Naive thymus-derived CD4-positive, alpha-beta T cell (primary cell): Measurements from ENCODE around the gene HMCN1. TPM values are rescaled to one million over a fixed set of nuclear protein-coding genes. Genes with fewer than 3 reads are reported as not detected.

Source experiments
- ATAC-seq: fragments of 150-1000 bp; cut with Tn5 transposase; 2 replicates; pipeline ENCODE4 v1.10.0; 2021; ENCODE audit warnings: mild to moderate bottlenecking, moderate library complexity
- CTCF ChIA-PET: fragments of 350-600 bp; sonication (Branson Sonifier 250); formaldehyde crosslinking; loops from one replicate; lab custom pipeline; 2021; ENCODE audit warnings: antibody characterized with exemption; lab: Charles Lee
- POLR2A ChIA-PET: fragments of 350-600 bp; sonication (Branson Sonifier 250); formaldehyde crosslinking; loops from one replicate; lab custom pipeline; 2021; ENCODE audit warnings: antibody characterized with exemption, inconsistent platforms; lab: Charles Lee
- DNase-seq, 9 donors: peaks; one replicate each; pipeline versions ENCODE4 v3.0.0 to v3.0.0-alpha.2; 2020 to 2022; ENCODE audit warnings: mixed read lengths in 1 of 9
- H3K27ac ChIP-seq: one replicate; pipeline ENCODE4 v1.7.0; 2013; ENCODE audit warnings: mild to moderate bottlenecking, low read depth, low read length, moderate library complexity
- H3K27me3 ChIP-seq, 2 donors: one replicate each; pipeline ENCODE4 v1.7.0; 2013; ENCODE audit warnings: low read length in 2 of 2, mild to moderate bottlenecking in 2 of 2, moderate library complexity in 2 of 2; ENCODE audit not compliant: control insufficient read depth in 2 of 2, insufficient read depth in 2 of 2
- H3K36me3 ChIP-seq, 3 experiments: 1 replicate in 2 of 3; 2 replicates in 1 of 3; pipeline ENCODE4 v1.7.0; 2013; ENCODE audit warnings: low read length in 3 of 3, mild to moderate bottlenecking in 3 of 3, moderate library complexity in 1 of 3; ENCODE audit not compliant: insufficient read depth in 3 of 3, control insufficient read depth in 2 of 3
- H3K4me1 ChIP-seq, 2 donors: one replicate each; pipeline ENCODE4 v1.7.0; 2013; ENCODE audit warnings: low read length in 2 of 2, mild to moderate bottlenecking in 2 of 2, moderate library complexity in 1 of 2; ENCODE audit not compliant: control insufficient read depth in 2 of 2, insufficient read depth in 2 of 2
- H3K4me3 ChIP-seq: 2 replicates; pipeline ENCODE4 v1.7.0; 2013; ENCODE audit warnings: mild to moderate bottlenecking, low read length
- H3K9me3 ChIP-seq, 3 experiments: 1 replicate in 2 of 3; 2 replicates in 1 of 3; pipeline ENCODE4 v1.7.0; 2013; ENCODE audit warnings: low read length in 3 of 3; ENCODE audit not compliant: control insufficient read depth in 2 of 3
- H3K27ac Mint-ChIP-seq, 9 donors: one replicate each; pipeline ENCODE4 v1.8.0; 2020 to 2022; ENCODE audit warnings: mixed read lengths in 9 of 9, mild to moderate bottlenecking in 8 of 9, moderate library complexity in 5 of 9, inconsistent platforms in 2 of 9
- H3K27me3 Mint-ChIP-seq, 5 donors: one replicate each; pipeline ENCODE4 v1.8.0; 2021 to 2022; ENCODE audit warnings: mixed read lengths in 5 of 5, mild to moderate bottlenecking in 1 of 5
- H3K36me3 Mint-ChIP-seq, 5 donors: one replicate each; pipeline ENCODE4 v1.8.0; 2020 to 2022; ENCODE audit warnings: mixed read lengths in 5 of 5, mild to moderate bottlenecking in 3 of 5, inconsistent platforms in 1 of 5
- H3K4me1 Mint-ChIP-seq, 7 donors: one replicate each; pipeline ENCODE4 v1.8.0; 2020 to 2022; ENCODE audit warnings: mixed read lengths in 7 of 7, mild to moderate bottlenecking in 3 of 7, inconsistent platforms in 1 of 7
- H3K4me3 Mint-ChIP-seq, 10 donors: one replicate each; pipeline ENCODE4 v1.8.0; 2020 to 2022; ENCODE audit warnings: mild to moderate bottlenecking in 10 of 10, mixed read lengths in 10 of 10, moderate library complexity in 6 of 10, inconsistent platforms in 2 of 10
- H3K9me3 Mint-ChIP-seq, 11 donors: one replicate each; pipeline ENCODE4 v1.8.0; 2020 to 2022; ENCODE audit warnings: mixed read lengths in 11 of 11, mild to moderate bottlenecking in 4 of 11, inconsistent platforms in 1 of 11, moderate library complexity in 1 of 11
- intact Hi-C, 2 donors: fragments of 100-400 bp; cut with micrococcal nuclease; formaldehyde crosslinking; loops; one replicate each; pipeline ENCODE4 v1.15.1; 2023
- polyA plus RNA-seq, 2 donors: library from polyadenylated mRNA; unstranded; fragments of 300-500 nt; fragmentation: Illumina TruSeq; gene quantifications; one replicate each; pipeline ENCODE4 v1.2.3, GENCODE V29; 2021
- total RNA-seq, 6 experiments: library from RNA in 5 of 6; stranded (reverse) in 5 of 6; gene quantifications; 1 replicate in 5 of 6; 2 replicates in 1 of 6; pipeline ENCODE4 v1.2.3 and lab custom pipeline; 2021 to 2026

The HMCN1 gene
- total and polyA plus RNA-seq, 7 experiments from 2014 or later, result under 0.01 to 0.19 (median 0.16) TPM; not detected in 3

DNA sequence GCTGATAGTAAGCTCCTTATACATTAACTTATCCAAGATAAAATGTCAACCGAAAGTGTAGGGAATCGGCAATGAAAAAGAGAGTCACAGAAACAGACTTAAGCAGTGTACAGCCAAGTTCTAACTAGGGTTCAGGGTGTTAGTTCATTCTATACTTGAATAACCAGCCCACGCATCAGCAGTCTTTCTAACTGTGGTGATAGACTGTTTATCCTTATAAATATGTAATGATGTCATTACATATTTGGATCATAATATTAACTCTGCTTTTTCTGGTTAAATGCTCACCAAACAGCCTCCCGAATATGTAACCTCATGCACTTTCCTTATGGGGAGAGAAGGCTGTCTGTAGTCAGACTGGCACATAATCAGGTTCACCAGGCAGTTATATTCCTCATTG lies 11.0 kb downstream of the HMCN1 start:
- Mint-ChIP-seq H3K4me1 (peaks cover 0 to 2% (median 0%) of the 10 kb centered on the region in 7 donors), H3K4me3 (no peak overlapping the region), H3K9me3 (peaks cover 0 to 12% (median 4%) of the 10 kb centered on the region in 11 donors), H3K36me3 (peaks cover 0 to 2% (median under 1%) of the 10 kb centered on the region in 5 donors), H3K27ac (no peak overlapping the region), H3K27me3 (peaks cover 8 to 34% (median 17%) of the 10 kb centered on the region in 5 donors)
- POLR2A ChIA-PET, result no interaction called here
- Histone ChIP-seq H3K9me3 (peaks cover 0 to 4% (median 0%) of the 10 kb centered on the region in 3 experiments), H3K27ac (no peak overlapping the region), H3K36me3 (no peaks in the 10 kb centered on the region), H3K4me1 (no peaks in the 10 kb centered on the region), H3K4me3 (no peak overlapping the region), H3K27me3 (no peaks in the 10 kb centered on the region)
- no peak for ATAC-seq
- CTCF ChIA-PET, result no interaction called here
- intact Hi-C loops, result no loop called here
- DNase-seq, result no peak

DNA sequence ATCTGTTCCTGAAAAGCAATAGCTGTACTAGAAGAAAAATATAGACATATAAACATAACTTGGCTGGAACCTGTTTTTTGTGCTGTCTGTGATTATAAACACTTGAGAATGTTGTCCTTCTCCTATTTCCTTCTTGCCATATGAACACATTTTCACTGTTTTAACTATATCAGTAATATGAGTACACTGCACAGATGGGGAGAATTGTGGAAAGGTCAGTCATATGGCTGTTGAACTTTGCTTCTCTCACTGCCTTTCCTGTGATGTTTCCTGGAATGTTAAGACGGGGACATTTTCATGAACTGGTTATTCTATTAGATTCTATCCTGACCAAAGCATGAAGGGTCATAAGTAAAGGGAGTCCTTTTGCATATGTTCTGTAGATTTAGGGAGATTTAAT lies 24.9 kb downstream of the HMCN1 start:
- no peak overlapping the region for H3K27ac ChIP-seq
- H3K36me3 Mint-ChIP-seq, result no peaks in the 10 kb centered on the region
- no peak for DNase-seq
- H3K4me3 Mint-ChIP-seq, result no peak overlapping the region
- ChIA-PET CTCF (no interaction called here), POLR2A (no interaction called here)
- ATAC-seq, result no peak
- no peaks in the 10 kb centered on the region for H3K36me3 ChIP-seq
- H3K4me3 ChIP-seq, result no peak overlapping the region
- intact Hi-C loops, result no loop called here
- H3K27me3 ChIP-seq, result no peaks in the 10 kb centered on the region
- no peaks in the 10 kb centered on the region for H3K4me1 Mint-ChIP-seq
- peaks cover 0 to 3% (median 0%) of the 10 kb centered on the region in 11 donors for H3K9me3 Mint-ChIP-seq
- peaks cover 21 to 48% (median 42%) of the 10 kb centered on the region in 5 donors for H3K27me3 Mint-ChIP-seq
- no peak overlapping the region for H3K27ac Mint-ChIP-seq
- no peaks in the 10 kb centered on the region for H3K4me1 ChIP-seq
- no peaks in the 10 kb centered on the region for H3K9me3 ChIP-seq

DNA sequence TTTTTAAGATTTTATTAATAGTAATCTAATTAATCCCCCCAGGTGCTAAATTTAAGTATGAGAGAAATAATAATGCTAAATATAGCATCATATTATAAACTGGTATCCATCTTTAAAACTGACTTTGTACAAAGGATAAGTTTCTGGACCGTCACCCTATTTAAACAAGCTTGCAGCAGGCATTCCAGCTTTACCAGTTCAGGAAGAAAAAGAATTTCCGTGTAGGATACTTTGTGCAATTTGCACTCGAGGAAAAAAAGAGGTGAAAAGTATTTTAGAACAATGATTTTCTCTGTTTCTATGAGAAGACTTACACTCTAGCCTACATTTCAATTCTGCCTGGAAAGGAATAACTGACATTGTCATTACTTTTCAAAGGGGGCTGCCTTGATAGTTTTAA lies 27.6 kb downstream of the HMCN1 start:
- no peak for ATAC-seq
- CTCF ChIA-PET, result interaction anchor here (1.5 kb wide), 1 partner anchor 10 kb away, joined by 4 read pairs; no protein-coding TSS in a partner anchor
- Mint-ChIP-seq H3K27ac (no peak overlapping the region), H3K9me3 (no peaks in the 10 kb centered on the region), H3K4me1 (no peaks in the 10 kb centered on the region), H3K36me3 (no peaks in the 10 kb centered on the region), H3K27me3 (peaks cover 21 to 51% (median 41%) of the 10 kb centered on the region in 5 donors), H3K4me3 (no peak overlapping the region)
- intact Hi-C loops, result no loop called here
- no peak for DNase-seq
- H3K27me3 ChIP-seq, result no peaks in the 10 kb centered on the region
- no peaks in the 10 kb centered on the region for H3K9me3 ChIP-seq
- POLR2A ChIA-PET, result no interaction called here
- no peaks in the 10 kb centered on the region for H3K4me1 ChIP-seq
- no peak overlapping the region for H3K27ac ChIP-seq
- H3K4me3 ChIP-seq, result no peak overlapping the region
- H3K36me3 ChIP-seq, result no peaks in the 10 kb centered on the region

DNA sequence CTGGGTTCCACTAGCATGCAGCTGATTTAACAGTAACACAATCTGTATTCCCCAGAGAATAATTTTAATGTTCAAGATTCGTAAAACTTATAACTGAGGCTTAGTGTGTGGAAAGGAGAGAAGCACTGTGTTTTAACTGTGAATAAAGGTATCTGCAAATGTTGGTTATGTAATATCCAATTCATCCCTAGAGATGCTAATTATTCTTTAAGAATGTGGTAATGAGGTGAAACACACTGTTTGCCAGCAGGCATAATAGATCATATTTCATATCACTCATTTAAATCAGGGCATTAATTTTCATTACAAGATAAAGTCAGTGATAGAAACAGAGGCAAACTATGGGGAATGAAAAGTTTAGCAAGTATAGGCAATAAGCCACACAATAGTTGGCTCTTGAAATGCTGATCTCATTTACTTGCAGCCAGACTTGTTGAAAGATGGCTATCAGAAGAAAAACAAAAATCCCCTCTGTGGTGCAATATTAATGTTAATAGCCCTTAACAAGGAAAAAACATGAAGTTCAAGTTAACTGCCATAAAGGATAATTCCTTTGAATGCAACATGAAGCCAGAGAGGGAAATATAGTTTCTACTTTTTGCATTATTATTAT lies 33.4 kb downstream of the HMCN1 start:
- H3K27me3 ChIP-seq, result no peaks in the 10 kb centered on the region
- Mint-ChIP-seq H3K4me1 (no peaks in the 10 kb centered on the region), H3K36me3 (no peaks in the 10 kb centered on the region), H3K4me3 (no peak overlapping the region), H3K9me3 (peaks cover 0 to 7% (median 0%) of the 10 kb centered on the region in 11 donors), H3K27me3 (peaks cover 6 to 25% (median 20%) of the 10 kb centered on the region in 5 donors), H3K27ac (no peak overlapping the region)
- POLR2A ChIA-PET, result no interaction called here
- H3K9me3 ChIP-seq, result no peaks in the 10 kb centered on the region
- H3K4me1 ChIP-seq, result no peaks in the 10 kb centered on the region
- no peak overlapping the region for H3K27ac ChIP-seq
- DNase-seq, result no peak
- no peak for ATAC-seq
- CTCF ChIA-PET, result no interaction called here
- H3K4me3 ChIP-seq, result no peak overlapping the region
- intact Hi-C loops, result no loop called here
- no peaks in the 10 kb centered on the region for H3K36me3 ChIP-seq

DNA sequence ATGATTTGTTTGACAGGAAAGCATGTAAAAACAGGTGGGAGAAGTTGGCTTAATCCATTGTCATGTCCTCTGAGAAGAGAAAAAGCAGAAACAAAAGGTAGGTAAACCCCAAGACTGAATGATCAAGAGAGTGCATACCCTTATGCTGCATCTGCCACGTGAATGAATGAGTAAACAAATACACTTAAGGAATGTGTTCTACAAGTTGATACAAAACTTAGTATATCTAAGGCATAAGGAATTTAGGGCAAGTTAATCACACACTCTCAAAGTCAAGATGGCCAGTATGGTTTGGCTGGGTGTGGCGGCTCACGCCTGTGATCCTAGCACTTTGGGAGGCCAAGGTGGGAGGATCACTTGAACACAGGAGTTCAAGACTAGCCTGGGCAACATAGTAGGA lies 34.2 kb downstream of the HMCN1 start:
- Histone ChIP-seq H3K4me3 (no peak overlapping the region), H3K27ac (no peak overlapping the region), H3K27me3 (no peaks in the 10 kb centered on the region), H3K9me3 (no peaks in the 10 kb centered on the region), H3K4me1 (no peaks in the 10 kb centered on the region), H3K36me3 (no peaks in the 10 kb centered on the region)
- H3K9me3 Mint-ChIP-seq, result peaks cover 0 to 7% (median 0%) of the 10 kb centered on the region in 11 donors
- H3K36me3 Mint-ChIP-seq, result no peaks in the 10 kb centered on the region
- ChIA-PET POLR2A (no interaction called here), CTCF (no interaction called here)
- no peak for DNase-seq
- H3K27me3 Mint-ChIP-seq, result peaks cover 0 to 19% (median 14%) of the 10 kb centered on the region in 5 donors
- intact Hi-C loops, result no loop called here
- no peak overlapping the region for H3K4me3 Mint-ChIP-seq
- H3K27ac Mint-ChIP-seq, result no peak overlapping the region
- H3K4me1 Mint-ChIP-seq, result no peaks in the 10 kb centered on the region
- ATAC-seq, result no peak

DNA sequence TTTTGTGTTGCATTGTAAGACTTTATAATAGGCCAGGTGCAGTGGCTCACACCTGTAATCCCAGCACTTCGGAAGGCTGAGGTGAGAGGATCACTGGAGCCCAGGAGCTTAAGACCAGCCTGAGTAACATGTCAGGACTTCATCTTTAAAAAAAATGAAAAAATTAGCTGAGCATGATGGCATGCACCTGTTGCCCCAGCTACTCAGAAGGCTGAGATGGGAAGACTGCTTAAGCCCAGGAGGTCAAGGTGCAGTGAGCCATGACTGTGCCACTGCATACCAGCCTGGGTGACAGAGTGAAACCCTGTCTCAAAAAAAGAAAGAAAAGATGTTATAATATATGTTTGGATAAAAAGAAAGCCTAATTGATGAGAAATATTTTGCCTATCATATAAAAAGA lies 34.9 kb downstream of the HMCN1 start:
- Mint-ChIP-seq H3K27me3 (peaks cover 0 to 26% (median 10%) of the 10 kb centered on the region in 5 donors), H3K4me1 (no peaks in the 10 kb centered on the region), H3K9me3 (peaks cover 0 to 7% (median 0%) of the 10 kb centered on the region in 11 donors), H3K4me3 (no peak overlapping the region), H3K36me3 (no peaks in the 10 kb centered on the region), H3K27ac (no peak overlapping the region)
- ATAC-seq (no peak), DNase-seq (no peak)
- H3K4me1 ChIP-seq, result no peaks in the 10 kb centered on the region
- intact Hi-C loops, result no loop called here
- POLR2A ChIA-PET, result no interaction called here
- no peak overlapping the region for H3K27ac ChIP-seq
- CTCF ChIA-PET, result no interaction called here
- H3K9me3 ChIP-seq, result no peaks in the 10 kb centered on the region
- no peaks in the 10 kb centered on the region for H3K27me3 ChIP-seq
- no peaks in the 10 kb centered on the region for H3K36me3 ChIP-seq
- no peak overlapping the region for H3K4me3 ChIP-seq

DNA sequence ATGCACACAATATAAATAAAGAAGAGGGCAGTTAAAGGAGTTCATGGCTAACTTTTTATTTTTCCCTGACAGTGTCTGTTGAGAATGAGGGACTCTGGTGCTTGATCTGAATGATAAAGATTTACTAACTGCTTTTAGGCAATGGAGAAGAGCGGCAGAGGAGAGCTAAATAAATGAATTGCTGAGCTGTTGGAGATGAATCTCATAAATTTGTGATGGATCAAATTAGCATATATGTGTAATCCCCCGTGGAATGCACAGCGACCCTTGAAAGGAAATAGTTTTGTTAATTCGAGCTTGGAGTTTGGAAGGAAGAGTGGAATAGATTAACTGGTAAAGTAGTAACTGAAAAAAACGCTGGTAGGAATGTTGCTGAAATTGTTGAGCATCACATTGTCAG lies 40.2 kb downstream of the HMCN1 start:
- no peaks in the 10 kb centered on the region for H3K36me3 Mint-ChIP-seq
- Histone ChIP-seq H3K36me3 (no peaks in the 10 kb centered on the region), H3K27ac (no peak overlapping the region), H3K4me3 (no peak overlapping the region), H3K9me3 (no peaks in the 10 kb centered on the region), H3K27me3 (no peaks in the 10 kb centered on the region), H3K4me1 (no peaks in the 10 kb centered on the region)
- no peak for ATAC-seq
- intact Hi-C loops, result no loop called here
- no peak overlapping the region for H3K4me3 Mint-ChIP-seq
- POLR2A ChIA-PET, result no interaction called here
- H3K27me3 Mint-ChIP-seq, result peaks cover 0 to 25% (median 10%) of the 10 kb centered on the region in 5 donors
- no peak overlapping the region for H3K27ac Mint-ChIP-seq
- CTCF ChIA-PET, result interaction anchor here (0.5 kb wide), 1 partner anchor 13 kb away, joined by 3 read pairs; no protein-coding TSS in a partner anchor
- H3K9me3 Mint-ChIP-seq, result peaks cover 0 to 4% (median 0%) of the 10 kb centered on the region in 11 donors
- no peaks in the 10 kb centered on the region for H3K4me1 Mint-ChIP-seq
- DNase-seq, result no peak
